ENCODE results near the gene OCA2. TPM values are rescaled to one million over a fixed set of nuclear protein-coding genes. Genes with fewer than 3 reads are reported as not detected.
A peak's percentile ranks its signal among the peaks of the same experiment; 100 is the strongest.

OCA2 gene
- total RNA-seq, 4 donors from 2014 or later, result 0.17 to 1.2 (median 0.24) TPM

- no peak for TF ChIP-seq POLR2AphosphoS5 (IDR thresholded peaks at IDR 0.05)
- no peak for TF ChIP-seq POLR2A (IDR thresholded peaks at IDR 0.05; ENCODE audit: low read depth)
- TF ChIP-seq EP300 (IDR thresholded peaks at IDR 0.05), result no peak
- no peak for TF ChIP-seq CTCF (IDR thresholded peaks at IDR 0.05)
Observed at GRCh38 chr15:28100516-28101195, 1.5 kb upstream of the OCA2 start.

DNA sequence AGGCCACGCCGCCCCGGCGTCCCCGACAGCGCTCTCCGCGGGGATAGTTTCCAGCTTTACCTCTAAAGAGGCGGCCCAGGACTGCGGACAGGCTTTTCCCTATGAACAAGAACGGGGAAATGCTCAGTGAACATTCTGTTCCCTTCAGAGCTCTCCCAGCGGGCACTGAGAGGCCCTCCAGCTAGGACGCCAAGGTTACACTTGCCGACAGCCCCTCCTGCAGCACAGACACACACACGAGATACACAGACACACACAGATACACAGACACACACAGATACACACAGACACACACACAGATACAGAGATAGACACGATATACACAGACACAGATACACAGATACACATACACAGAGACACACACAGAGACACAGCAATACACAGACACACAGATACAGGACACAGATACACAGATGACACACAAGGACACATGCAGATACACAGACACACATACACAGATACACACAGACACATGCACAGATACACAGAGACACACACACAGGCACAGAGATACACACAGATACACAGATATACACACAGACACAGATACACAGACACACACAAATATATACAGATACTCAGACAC lies 533 bp upstream of the OCA2 start:
- peaks cover 5 to 85% (median 22%) of the 10 kb centered on the region in 4 donors for H3K27me3 ChIP-seq
- WGBS, result 18% methylated on average over 13 of the region's 16 CpGs
- peak overlapping the region; percentile 35 to 49 (median 40) for H3K4me3 ChIP-seq
- H3K27ac ChIP-seq (replicated peaks in 1 of 4), result peak overlapping the region in 1 of 4 donors; percentile 17
- no peaks in the 10 kb centered on the region for H3K9me3 ChIP-seq
- no peaks in the 10 kb centered on the region for H3K36me3 ChIP-seq
- intact Hi-C loops (cut with DNase I), result no loop called here
- TF ChIP-seq CTCF (IDR thresholded peaks at IDR 0.05), result no peak
- no peak for TF ChIP-seq POLR2AphosphoS5 (IDR thresholded peaks at IDR 0.05)
- no peak for TF ChIP-seq POLR2A (IDR thresholded peaks at IDR 0.05; ENCODE audit: low read depth)
- TF ChIP-seq EP300 (IDR thresholded peaks at IDR 0.05), result no peak
- DNase-seq (ENCODE audit: extremely low spot score), result no peak
- H3K4me1 ChIP-seq, result peaks cover 20 to 45% (median 40%) of the 10 kb centered on the region in 4 donors

More at GRCh38 chr15:28100516-28101195, 1.5 kb upstream of the OCA2 start:
- 93% methylated on average over 15 of the region's 20 CpGs for WGBS
- Histone ChIP-seq H3K36me3 (no peaks in the 10 kb centered on the region), H3K9me3 (no peaks in the 10 kb centered on the region), H3K4me3 (no peak overlapping the region), H3K4me1 (peaks cover 10 to 35% (median 30%) of the 10 kb centered on the region in 4 donors), H3K27ac (replicated peaks in 1 of 4) (no peak overlapping the region), H3K27me3 (peaks cover 0 to 85% (median 14%) of the 10 kb centered on the region in 4 donors)
- no peak for DNase-seq (ENCODE audit: extremely low spot score)
- intact Hi-C loops (cut with DNase I), result no loop called here

DNA sequence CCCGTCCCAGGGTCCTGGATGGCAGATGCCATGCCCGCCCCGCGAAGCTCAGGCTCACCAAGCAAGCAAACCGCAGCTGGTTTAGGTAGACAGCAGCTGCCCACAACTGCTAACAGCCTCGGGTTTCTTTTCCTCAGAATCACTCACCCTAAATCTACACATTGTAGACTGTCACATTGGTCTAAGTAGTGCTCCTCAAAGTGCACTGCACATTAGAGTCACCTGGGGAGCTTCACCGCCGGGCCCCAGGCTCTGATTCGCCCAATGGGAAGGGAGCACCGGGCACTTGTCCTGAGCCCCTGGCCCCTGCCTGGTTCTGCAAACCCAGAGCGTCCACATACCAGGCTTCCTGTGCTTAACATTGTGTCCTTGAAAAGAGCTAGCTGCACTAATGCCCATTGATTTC lies 752 bp downstream of the OCA2 start:
- intact Hi-C loops (cut with DNase I), result no loop called here
- no peaks in the 10 kb centered on the region for H3K36me3 ChIP-seq
- no peak overlapping the region for H3K4me3 ChIP-seq
- H3K27ac ChIP-seq (replicated peaks in 1 of 4), result no peak overlapping the region
- WGBS, result 85% methylated on average over 11 of the region's 11 CpGs
- H3K27me3 ChIP-seq, result peaks cover 7 to 88% (median 31%) of the 10 kb centered on the region in 4 donors
- TF ChIP-seq POLR2A (IDR thresholded peaks at IDR 0.05; ENCODE audit: low read depth), result no peak
- no peak for TF ChIP-seq CTCF (IDR thresholded peaks at IDR 0.05)
- no peak for TF ChIP-seq POLR2AphosphoS5 (IDR thresholded peaks at IDR 0.05)
- TF ChIP-seq EP300 (IDR thresholded peaks at IDR 0.05), result no peak
- no peak for DNase-seq (ENCODE audit: extremely low spot score)
- H3K4me1 ChIP-seq, result peaks cover 26 to 51% (median 46%) of the 10 kb centered on the region in 4 donors
- no peaks in the 10 kb centered on the region for H3K9me3 ChIP-seq

- H3K27ac ChIP-seq (replicated peaks in 1 of 4), result no peak overlapping the region
- H3K4me1 ChIP-seq, result peaks cover 26 to 51% (median 46%) of the 10 kb centered on the region in 4 donors
- TF ChIP-seq POLR2A (IDR thresholded peaks at IDR 0.05; ENCODE audit: low read depth), result no peak
- TF ChIP-seq CTCF (IDR thresholded peaks at IDR 0.05), result no peak
- no peak for TF ChIP-seq EP300 (IDR thresholded peaks at IDR 0.05)
- no peak for TF ChIP-seq POLR2AphosphoS5 (IDR thresholded peaks at IDR 0.05)
- no peak overlapping the region for H3K4me3 ChIP-seq
- 91% methylated on average over 5 of the region's 5 CpGs for WGBS
- no peaks in the 10 kb centered on the region for H3K36me3 ChIP-seq
- peaks cover 7 to 88% (median 33%) of the 10 kb centered on the region in 4 donors for H3K27me3 ChIP-seq
- no peak for DNase-seq (ENCODE audit: extremely low spot score)
- intact Hi-C loops (cut with DNase I), result no loop called here
- H3K9me3 ChIP-seq, result no peaks in the 10 kb centered on the region
Observed at GRCh38 chr15:28097656-28098359, 1.3 kb downstream of the OCA2 start.
